ENCODE measurements around the gene ALDH1A3.
"Not testable (repeated sequence)": the region's sequence is repeated elsewhere in the genome, so short reads cannot be mapped to it uniquely, and the experiment has no call there.

Gene ALDH1A3

DNA sequence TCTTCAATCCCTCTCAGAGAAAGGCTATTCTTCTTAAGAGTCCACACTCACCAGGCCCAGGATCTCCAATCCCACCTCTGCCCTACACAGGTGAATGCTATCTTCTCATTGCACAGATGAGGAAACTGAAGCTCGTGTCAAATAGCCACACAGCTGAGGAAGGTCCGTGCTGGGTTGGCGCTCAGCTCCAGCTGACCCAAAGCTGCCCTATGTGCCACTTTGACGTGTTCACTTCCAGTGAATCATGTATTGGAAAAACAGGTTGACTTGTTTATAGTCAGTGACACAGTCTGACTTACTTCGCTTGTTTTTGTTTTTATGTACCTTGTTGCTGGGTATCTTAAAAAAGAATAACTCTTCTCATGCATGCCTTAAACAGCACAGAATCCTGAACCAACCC is 32.4 kb upstream of the ALDH1A3 start:
- Mint-ChIP-seq H3K9me3 (no peaks in the 10 kb centered on the region), H3K4me3 (no peak overlapping the region), H3K27me3 (peaks cover 51% of the 10 kb centered on the region), H3K36me3 (ENCODE audit: insufficient read depth) (no peaks in the 10 kb centered on the region), H3K27ac (ENCODE audit: low read depth) (no peak overlapping the region), H3K4me1 (no peaks in the 10 kb centered on the region)
- no peak for ATAC-seq (replicated peaks; ENCODE audit: extremely low read depth, poor library complexity, severe bottlenecking)
- no peak for DNase-seq (ENCODE audit: low spot score in 2 of 2)

DNA sequence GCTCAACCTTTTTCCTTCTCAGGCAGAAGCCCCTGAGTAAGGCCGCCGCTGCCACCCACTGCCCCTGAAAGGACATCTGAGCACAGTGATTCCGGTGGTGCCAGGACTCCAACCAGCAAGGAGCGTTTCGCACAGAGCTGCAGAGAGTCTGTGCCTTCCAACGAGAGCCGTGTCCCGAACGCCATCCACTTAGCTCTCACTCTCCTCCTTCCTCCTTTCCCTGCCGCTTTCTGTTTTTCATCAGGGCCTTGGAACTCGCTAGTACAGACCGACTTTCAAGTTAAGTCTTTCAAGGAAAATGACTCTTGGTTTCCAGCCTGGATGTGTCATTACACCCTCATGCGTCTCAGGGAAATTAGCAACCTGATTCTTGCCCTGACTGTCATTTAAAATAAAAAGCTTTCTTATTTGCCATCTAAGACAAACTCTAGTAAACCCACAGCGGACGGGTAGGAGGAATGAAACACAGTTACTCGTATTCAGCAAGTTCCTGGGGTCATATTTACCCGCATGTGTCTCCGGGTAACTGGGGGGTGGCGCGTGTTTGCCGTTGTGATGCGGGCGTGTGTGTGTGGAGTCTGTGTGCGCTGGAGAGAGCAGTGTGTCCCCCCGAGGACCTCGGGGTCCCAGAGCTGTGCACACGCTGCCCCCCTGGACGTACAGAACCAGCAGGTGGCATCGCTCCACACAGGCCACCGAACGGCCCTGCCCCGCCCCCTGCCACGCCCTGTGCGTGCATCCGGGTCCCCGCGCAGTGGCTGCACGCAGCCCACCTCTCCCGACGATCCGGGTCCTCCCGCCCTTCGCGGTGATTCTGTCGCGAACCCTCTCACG is 30.4 kb upstream of the ALDH1A3 start:
- Mint-ChIP-seq H3K27ac (ENCODE audit: low read depth) (no peak overlapping the region), H3K9me3 (no peaks in the 10 kb centered on the region), H3K27me3 (peaks cover 55% of the 10 kb centered on the region), H3K4me3 (peak overlapping the region; percentile 57), H3K4me1 (no peaks in the 10 kb centered on the region), H3K36me3 (ENCODE audit: insufficient read depth) (no peaks in the 10 kb centered on the region)
- ATAC-seq (replicated peaks; ENCODE audit: extremely low read depth, poor library complexity, severe bottlenecking), result no peak
- DNase-seq (ENCODE audit: low spot score in 2 of 2), result no peak

DNA sequence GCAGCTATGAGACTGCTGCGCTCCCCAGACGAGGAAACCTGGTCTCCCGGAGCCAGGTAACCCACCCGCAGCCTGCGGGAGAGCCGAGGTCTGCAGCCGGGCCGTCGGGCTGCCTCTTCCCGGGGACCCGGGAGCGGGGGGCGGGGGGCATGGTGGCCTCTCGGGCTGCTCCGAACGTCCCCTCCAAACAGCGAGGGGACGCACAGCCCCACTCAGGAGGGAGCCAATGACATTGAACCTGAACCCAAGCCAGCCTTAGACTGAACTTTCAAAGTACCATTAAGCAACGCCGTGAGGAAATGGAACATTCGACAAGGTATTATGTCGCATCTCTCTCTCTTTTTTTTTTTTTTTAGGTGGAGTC is 29.8 kb upstream of the ALDH1A3 start:
- no peak for ATAC-seq (replicated peaks; ENCODE audit: extremely low read depth, poor library complexity, severe bottlenecking)
- Mint-ChIP-seq H3K27me3 (peaks cover 55% of the 10 kb centered on the region), H3K4me1 (no peaks in the 10 kb centered on the region), H3K4me3 (peak overlapping the region; percentile 57), H3K27ac (ENCODE audit: low read depth) (no peak overlapping the region), H3K36me3 (ENCODE audit: insufficient read depth) (no peaks in the 10 kb centered on the region), H3K9me3 (no peaks in the 10 kb centered on the region)
- no peak for DNase-seq (ENCODE audit: low spot score in 2 of 2)

DNA sequence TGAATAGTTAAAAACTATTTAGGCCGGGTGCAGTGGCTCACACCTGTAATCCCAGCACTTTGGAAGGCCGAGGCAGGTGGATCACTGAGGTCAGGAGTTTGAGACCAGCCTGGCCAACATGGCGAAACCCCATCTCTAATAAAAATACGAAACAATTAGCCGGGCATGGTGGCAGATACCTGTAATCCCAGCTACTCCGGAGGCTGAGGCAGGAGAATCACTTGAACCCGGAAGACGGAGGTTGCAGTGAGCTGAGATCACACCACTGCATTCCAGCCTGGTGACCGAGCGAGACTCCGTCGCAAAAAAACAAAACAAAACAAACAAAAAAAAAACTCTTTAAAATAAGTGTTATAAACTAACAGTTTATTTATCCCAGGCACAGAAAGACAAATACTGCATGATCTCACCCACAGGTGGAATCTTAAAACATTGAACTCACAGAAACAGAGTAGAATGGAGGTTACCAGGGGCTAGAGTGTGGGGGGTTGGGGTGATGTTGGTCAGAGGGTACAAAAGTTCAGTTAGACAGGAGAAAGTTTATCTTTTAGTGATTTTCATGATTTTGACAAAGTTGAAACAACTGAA is 28.1 kb upstream of the ALDH1A3 start:
- ATAC-seq (replicated peaks; ENCODE audit: extremely low read depth, poor library complexity, severe bottlenecking); H3K4me3 Mint-ChIP-seq; H3K4me1 Mint-ChIP-seq; H3K9me3 Mint-ChIP-seq; H3K27ac Mint-ChIP-seq (ENCODE audit: low read depth); DNase-seq (ENCODE audit: low spot score in 2 of 2); H3K36me3 Mint-ChIP-seq (ENCODE audit: insufficient read depth): not testable (repeated sequence)
- peaks cover 56% of the 10 kb centered on the region for H3K27me3 Mint-ChIP-seq

DNA sequence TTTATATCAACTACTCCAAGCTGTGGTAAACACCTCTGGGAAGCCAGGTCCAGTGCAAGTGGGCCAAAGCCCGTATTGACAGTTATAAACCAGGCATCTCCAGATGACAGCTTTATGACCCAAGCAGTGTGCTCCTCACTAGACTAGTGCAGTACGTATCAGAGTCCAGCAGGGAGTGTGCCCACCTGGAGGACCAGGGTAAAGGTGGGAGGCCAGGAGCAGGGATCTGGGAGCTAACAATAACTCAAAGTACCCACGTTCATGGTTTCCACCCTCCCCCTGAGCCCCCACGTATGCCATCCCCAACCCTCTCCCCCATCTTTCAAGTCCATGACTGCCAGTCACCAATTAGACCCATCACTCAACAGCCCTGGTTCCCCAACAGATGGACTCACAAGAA is 27.0 kb upstream of the ALDH1A3 start:
- DNase-seq (ENCODE audit: low spot score in 2 of 2) (no peak), ATAC-seq (replicated peaks; ENCODE audit: extremely low read depth, poor library complexity, severe bottlenecking) (no peak)
- no peaks in the 10 kb centered on the region for H3K9me3 Mint-ChIP-seq
- H3K4me3 Mint-ChIP-seq, result no peak overlapping the region
- no peaks in the 10 kb centered on the region for H3K36me3 Mint-ChIP-seq (ENCODE audit: insufficient read depth)
- peaks cover 45% of the 10 kb centered on the region for H3K27me3 Mint-ChIP-seq
- no peaks in the 10 kb centered on the region for H3K4me1 Mint-ChIP-seq
- H3K27ac Mint-ChIP-seq (ENCODE audit: low read depth), result no peak overlapping the region

DNA sequence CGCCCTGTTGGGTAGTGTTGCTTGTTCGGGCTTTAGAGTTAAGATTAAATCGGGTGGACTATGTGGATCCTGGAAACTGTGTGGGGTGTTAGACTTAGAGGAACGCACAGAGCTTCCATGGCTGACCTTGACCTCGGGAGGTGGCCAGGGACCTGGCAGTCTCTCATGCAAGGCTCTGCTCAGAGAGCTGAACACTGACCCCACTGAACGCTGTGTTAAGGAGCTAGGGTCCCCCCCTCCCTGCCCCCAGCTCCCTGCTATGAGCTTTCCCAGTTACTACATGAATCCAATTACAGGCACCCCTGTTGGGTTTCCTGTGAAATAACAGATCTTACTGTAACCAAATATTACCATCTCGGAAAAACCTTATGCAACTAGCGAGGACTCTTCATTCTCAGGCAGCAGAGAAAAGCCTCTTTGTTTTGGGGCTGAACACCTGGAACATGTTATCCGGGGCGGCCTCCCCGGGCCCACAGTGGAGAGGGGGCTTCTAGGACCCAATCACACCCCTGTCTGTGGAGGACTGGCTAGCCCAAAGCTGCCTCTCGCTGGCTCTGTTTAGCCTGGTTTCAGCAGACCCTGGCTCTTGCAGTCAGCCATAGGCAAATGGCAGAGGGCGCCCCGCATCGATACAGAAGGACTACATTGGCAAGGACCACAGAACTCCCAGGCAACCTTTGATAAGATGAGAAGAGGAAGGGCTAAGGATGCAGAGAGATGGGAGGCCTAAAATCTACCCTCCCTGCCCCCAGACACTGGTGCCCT is 25.8 kb upstream of the ALDH1A3 start:
- H3K27ac Mint-ChIP-seq (ENCODE audit: low read depth), result no peak overlapping the region
- peaks cover 52% of the 10 kb centered on the region for H3K27me3 Mint-ChIP-seq

DNA sequence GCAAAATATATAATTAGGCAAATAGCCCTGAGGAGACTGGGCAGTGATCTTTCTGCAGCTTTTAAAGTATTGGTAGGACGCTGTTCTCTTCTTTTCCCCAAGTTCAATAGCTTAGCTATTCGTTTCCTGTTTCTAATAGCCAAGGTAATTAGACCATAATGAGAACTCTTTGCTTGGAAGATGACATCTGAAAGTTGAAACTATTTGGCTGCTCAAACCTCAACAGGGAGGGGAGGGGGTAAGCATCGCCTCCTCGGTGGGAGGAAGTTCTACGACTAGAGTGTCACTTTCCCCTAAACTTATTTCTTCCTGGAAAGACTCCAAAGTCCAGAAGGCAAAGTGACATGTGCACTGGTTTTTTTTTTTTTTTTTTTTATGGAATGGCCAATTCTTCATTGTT is 22.8 kb upstream of the ALDH1A3 start:
- ATAC-seq (replicated peaks; ENCODE audit: extremely low read depth, poor library complexity, severe bottlenecking) (no peak), DNase-seq (ENCODE audit: low spot score in 2 of 2) (no peak)
- Mint-ChIP-seq H3K4me3 (no peak overlapping the region), H3K36me3 (ENCODE audit: insufficient read depth) (no peaks in the 10 kb centered on the region), H3K9me3 (no peaks in the 10 kb centered on the region), H3K27ac (ENCODE audit: low read depth) (no peak overlapping the region), H3K4me1 (no peaks in the 10 kb centered on the region), H3K27me3 (peaks cover 54% of the 10 kb centered on the region)

More for the DNA sequence above, 25.8 kb upstream of the ALDH1A3 start:
- ATAC-seq (replicated peaks; ENCODE audit: extremely low read depth, poor library complexity, severe bottlenecking) (no peak), DNase-seq (ENCODE audit: low spot score in 2 of 2) (no peak)
- no peaks in the 10 kb centered on the region for H3K4me1 Mint-ChIP-seq
- H3K9me3 Mint-ChIP-seq, result no peaks in the 10 kb centered on the region
- no peaks in the 10 kb centered on the region for H3K36me3 Mint-ChIP-seq (ENCODE audit: insufficient read depth)
- H3K4me3 Mint-ChIP-seq, result no peak overlapping the region

DNA sequence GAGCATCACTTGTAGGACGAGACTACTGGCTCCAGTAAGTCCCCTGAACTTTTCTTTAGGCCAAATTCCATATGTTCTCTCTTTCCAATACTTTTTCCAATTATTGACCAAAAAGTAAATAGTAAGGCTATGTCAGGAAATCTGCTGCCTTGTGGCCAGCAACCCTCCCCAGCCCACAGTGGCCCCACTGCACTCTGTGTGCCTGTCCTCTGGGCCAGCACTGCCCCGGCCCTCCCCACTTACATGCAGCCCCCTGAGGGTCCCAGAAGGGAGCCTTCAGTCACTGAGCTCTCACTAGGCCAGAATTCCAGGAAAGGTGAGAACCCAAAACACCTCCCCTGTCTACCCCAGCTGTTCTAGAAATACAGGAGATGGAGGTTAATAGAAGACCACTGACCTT is 21.3 kb upstream of the ALDH1A3 start:
- H3K4me1 Mint-ChIP-seq, result no peaks in the 10 kb centered on the region
- no peak for ATAC-seq (replicated peaks; ENCODE audit: extremely low read depth, poor library complexity, severe bottlenecking)
- peaks cover 46% of the 10 kb centered on the region for H3K27me3 Mint-ChIP-seq
- DNase-seq (ENCODE audit: low spot score in 2 of 2), result no peak
- H3K27ac Mint-ChIP-seq (ENCODE audit: low read depth), result no peak overlapping the region
- H3K4me3 Mint-ChIP-seq, result no peak overlapping the region
- H3K36me3 Mint-ChIP-seq (ENCODE audit: insufficient read depth), result no peaks in the 10 kb centered on the region
- H3K9me3 Mint-ChIP-seq, result no peaks in the 10 kb centered on the region

DNA sequence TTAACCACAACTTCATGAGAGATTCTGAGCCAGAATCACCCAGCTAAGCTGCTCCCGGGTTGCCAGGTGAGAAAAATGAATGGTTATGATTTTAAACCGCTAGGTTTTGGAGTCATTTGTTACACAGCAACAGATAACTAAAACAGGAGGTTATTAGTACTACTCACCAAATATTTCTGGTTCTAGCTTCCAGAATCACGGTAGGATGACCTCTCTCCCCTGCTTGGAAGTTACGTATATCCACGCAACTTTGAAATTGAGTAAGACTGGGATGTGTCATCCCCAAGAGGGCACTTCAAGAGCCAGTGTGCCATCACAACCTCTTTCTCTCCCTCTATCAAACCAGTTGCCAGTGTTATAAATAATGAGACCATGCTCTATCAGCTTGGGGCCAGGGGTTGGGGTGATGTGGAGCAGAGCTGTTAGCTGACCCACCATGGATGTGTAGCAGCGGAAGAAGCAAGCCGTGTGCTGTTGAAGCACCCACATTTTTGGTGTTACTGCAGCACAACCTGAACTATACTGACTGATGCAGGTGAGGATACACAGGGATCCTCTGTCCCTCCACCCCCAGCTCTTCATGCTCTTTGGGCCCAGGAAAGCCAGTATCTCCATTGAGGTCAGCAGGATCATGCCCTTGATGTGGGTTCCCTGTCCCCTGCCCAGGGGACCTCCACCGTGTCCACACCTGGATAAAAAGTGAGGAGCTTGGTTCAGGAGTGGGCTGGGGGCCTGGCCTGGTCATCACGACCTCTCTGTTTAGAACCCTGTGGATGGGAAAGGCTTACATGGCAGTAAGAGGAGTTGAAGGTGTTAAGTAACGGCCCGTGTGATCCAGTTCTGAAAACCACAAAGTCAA is 19.4 kb upstream of the ALDH1A3 start:
- Mint-ChIP-seq H3K36me3 (ENCODE audit: insufficient read depth) (no peaks in the 10 kb centered on the region), H3K9me3 (no peaks in the 10 kb centered on the region), H3K27ac (ENCODE audit: low read depth) (no peak overlapping the region), H3K27me3 (peaks cover 47% of the 10 kb centered on the region), H3K4me1 (no peaks in the 10 kb centered on the region), H3K4me3 (no peak overlapping the region)
- no peak for DNase-seq (ENCODE audit: low spot score in 2 of 2)
- ATAC-seq (replicated peaks; ENCODE audit: extremely low read depth, poor library complexity, severe bottlenecking), result no peak

DNA sequence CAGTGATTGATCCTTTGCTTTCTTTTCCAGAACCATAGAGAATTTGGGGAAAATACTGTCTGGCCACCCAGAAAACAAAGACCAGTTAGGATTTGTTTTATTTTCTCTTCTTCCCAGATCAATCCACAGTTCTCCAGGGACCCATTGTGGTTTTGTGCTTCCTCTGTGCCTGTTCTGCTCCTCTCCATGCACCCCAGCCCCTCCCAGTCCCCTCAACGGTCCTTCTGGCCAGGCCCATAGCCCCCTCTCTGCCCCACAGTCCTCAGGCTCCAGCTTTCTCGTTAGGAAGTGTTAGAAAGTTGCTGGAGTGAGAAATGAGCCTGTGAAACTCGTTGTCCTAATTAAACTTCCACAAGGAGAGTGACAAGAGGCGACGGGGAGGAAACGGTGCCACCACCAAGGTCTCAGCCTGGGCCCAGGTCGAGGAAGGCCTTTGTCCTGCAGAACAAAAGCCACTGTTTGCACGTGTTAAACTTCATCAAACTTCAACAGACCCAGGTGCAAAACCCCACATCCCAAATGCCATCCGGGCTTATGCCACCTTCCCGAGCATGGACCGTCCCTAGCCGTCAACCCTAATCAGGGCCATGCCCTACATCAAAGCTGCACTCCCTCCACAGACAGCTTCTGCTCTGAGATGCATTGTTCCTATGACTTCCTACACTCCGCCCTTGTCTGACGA is 18.7 kb upstream of the ALDH1A3 start:
- DNase-seq (ENCODE audit: low spot score in 2 of 2), result no peak
- no peak for ATAC-seq (replicated peaks; ENCODE audit: extremely low read depth, poor library complexity, severe bottlenecking)
- H3K4me3 Mint-ChIP-seq, result no peak overlapping the region
- H3K9me3 Mint-ChIP-seq, result no peaks in the 10 kb centered on the region
- H3K4me1 Mint-ChIP-seq, result no peaks in the 10 kb centered on the region
- peaks cover 53% of the 10 kb centered on the region for H3K27me3 Mint-ChIP-seq
- H3K27ac Mint-ChIP-seq (ENCODE audit: low read depth), result no peak overlapping the region
- H3K36me3 Mint-ChIP-seq (ENCODE audit: insufficient read depth), result no peaks in the 10 kb centered on the region

DNA sequence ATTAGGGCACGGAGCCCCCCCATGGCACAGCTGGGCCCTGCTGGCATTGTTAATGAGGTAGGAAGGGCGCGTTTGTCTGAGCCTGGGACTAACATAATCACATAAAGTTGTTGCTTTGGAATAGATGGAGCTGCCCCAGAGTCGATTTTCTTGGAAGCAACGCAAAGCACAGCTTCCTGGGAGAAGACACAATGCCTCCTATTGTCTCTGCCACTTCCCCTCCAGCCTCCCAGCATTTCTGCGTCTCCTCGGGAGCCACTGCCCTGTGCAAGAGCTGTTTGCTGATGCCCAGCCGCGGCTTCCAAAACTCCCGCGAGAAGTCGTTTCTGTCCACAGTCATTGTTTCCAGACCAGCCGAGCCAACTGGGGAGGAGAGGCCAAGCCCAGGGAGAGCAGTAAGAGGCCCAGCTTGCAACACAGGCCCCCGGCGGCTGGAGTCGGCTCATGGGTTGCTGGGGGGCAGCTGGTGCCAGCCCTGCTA is 18.1 kb upstream of the ALDH1A3 start:
- Mint-ChIP-seq H3K4me3 (no peak overlapping the region), H3K27ac (ENCODE audit: low read depth) (no peak overlapping the region), H3K36me3 (ENCODE audit: insufficient read depth) (no peaks in the 10 kb centered on the region), H3K27me3 (peaks cover 53% of the 10 kb centered on the region), H3K9me3 (no peaks in the 10 kb centered on the region), H3K4me1 (no peaks in the 10 kb centered on the region)
- ATAC-seq (replicated peaks; ENCODE audit: extremely low read depth, poor library complexity, severe bottlenecking) (no peak), DNase-seq (ENCODE audit: low spot score in 2 of 2) (no peak)

DNA sequence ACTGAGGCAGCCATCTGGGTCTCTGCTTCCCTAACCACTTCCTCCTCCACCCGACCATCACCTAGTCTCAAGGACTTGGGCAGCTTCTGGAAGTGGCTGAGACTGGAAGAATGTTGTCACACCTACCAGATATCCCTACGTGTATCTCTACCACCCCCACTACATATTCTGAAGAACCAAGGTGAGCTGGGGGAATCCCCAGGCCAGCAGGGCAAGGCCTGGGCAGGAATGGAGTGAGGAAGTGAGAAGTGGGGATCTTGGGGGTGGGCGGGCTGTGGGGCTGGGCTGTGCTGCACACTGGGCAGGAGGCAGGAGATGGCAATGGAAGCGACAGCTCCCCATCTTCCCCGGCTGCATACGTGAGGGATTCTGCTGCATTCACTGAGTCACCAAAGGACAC is 17.5 kb upstream of the ALDH1A3 start:
- Mint-ChIP-seq H3K4me1 (no peaks in the 10 kb centered on the region), H3K27ac (ENCODE audit: low read depth) (no peak overlapping the region), H3K4me3 (no peak overlapping the region), H3K9me3 (no peaks in the 10 kb centered on the region), H3K36me3 (ENCODE audit: insufficient read depth) (no peaks in the 10 kb centered on the region), H3K27me3 (peaks cover 53% of the 10 kb centered on the region)
- no peak for ATAC-seq (replicated peaks; ENCODE audit: extremely low read depth, poor library complexity, severe bottlenecking)
- no peak for DNase-seq (ENCODE audit: low spot score in 2 of 2)

Data from central memory CD8-positive, alpha-beta T cell (primary cell).